Astrocyte (in vitro differentiated cells and primary cell): ENCODE measurements around the gene TTLL8. TPM values are rescaled to one million over a fixed set of nuclear protein-coding genes. Genes with fewer than 3 reads are reported as not detected.

Source experiments
- DNase-seq: peaks from one replicate; pipeline ENCODE4 v3.0.0-alpha.2; 2010; ENCODE audit warnings: low read depth
- FAIRE-seq: peaks from 2 replicates; lab custom pipeline; 2011; peaks lifted over from hg19 to GRCh38; lab: Jason Lieb, UNC
- H2AFZ ChIP-seq: 2 replicates; pipeline ENCODE4 v1.6.0; 2012; ENCODE audit warnings: low read depth, low read length, inconsistent platforms
- H3K27ac ChIP-seq: 2 replicates; pipeline ENCODE4 v1.5.1; 2011; ENCODE audit warnings: low read depth, low read length, inconsistent platforms
- H3K27me3 ChIP-seq: 2 replicates; pipeline ENCODE4 v1.6.0; 2011; ENCODE audit warnings: low read length, inconsistent platforms; ENCODE audit not compliant: insufficient read depth
- H3K36me3 ChIP-seq: 2 replicates; pipeline ENCODE4 v1.5.1; 2011; ENCODE audit warnings: low read length, inconsistent platforms; ENCODE audit not compliant: insufficient read depth
- H3K4me1 ChIP-seq: 2 replicates; pipeline ENCODE4 v1.5.1; 2011; ENCODE audit warnings: low read length, inconsistent platforms; ENCODE audit not compliant: insufficient read depth
- H3K4me2 ChIP-seq: 2 replicates; pipeline ENCODE4 v1.6.0; 2012; ENCODE audit warnings: low read length, inconsistent platforms
- H3K4me3 ChIP-seq: 2 replicates; pipeline ENCODE4 v1.5.1; 2011; ENCODE audit warnings: low read depth, mild to moderate bottlenecking, low read length, inconsistent platforms; ENCODE audit not compliant: insufficient read depth
- H3K79me2 ChIP-seq: 2 replicates; pipeline ENCODE4 v1.6.0; 2012; ENCODE audit warnings: mild to moderate bottlenecking, low read length, inconsistent platforms; ENCODE audit not compliant: insufficient read depth
- H3K9ac ChIP-seq: 2 replicates; pipeline ENCODE4 v1.6.0; 2012; ENCODE audit warnings: mild to moderate bottlenecking, low read length, inconsistent platforms
- H3K9me3 ChIP-seq: 2 replicates; pipeline ENCODE4 v1.5.1; 2012; ENCODE audit warnings: low read depth, mild to moderate bottlenecking, low read length, inconsistent platforms; ENCODE audit not compliant: insufficient read depth
- H4K20me1 ChIP-seq: 2 replicates; pipeline ENCODE4 v1.6.0; 2012; ENCODE audit warnings: low read length, inconsistent platforms; ENCODE audit not compliant: insufficient read depth
- H3K27ac Mint-ChIP-seq: one replicate; pipeline ENCODE4 v1.8.0; 2021; ENCODE audit warnings: mild to moderate bottlenecking, mixed read lengths; ENCODE audit not compliant: unreplicated experiment
- H3K27me3 Mint-ChIP-seq: one replicate; pipeline ENCODE4 v1.8.0; 2021; ENCODE audit warnings: low read depth, mixed read lengths; ENCODE audit not compliant: unreplicated experiment
- H3K36me3 Mint-ChIP-seq: one replicate; pipeline ENCODE4 v1.8.0; 2021; ENCODE audit warnings: low read depth, mixed read lengths; ENCODE audit not compliant: unreplicated experiment
- H3K4me1 Mint-ChIP-seq: one replicate; pipeline ENCODE4 v1.8.0; 2021; ENCODE audit warnings: low read depth, mixed read lengths; ENCODE audit not compliant: unreplicated experiment
- H3K4me3 Mint-ChIP-seq: one replicate; pipeline ENCODE4 v1.8.0; 2021; ENCODE audit warnings: mild to moderate bottlenecking, moderate library complexity, mixed read lengths; ENCODE audit not compliant: unreplicated experiment
- H3K9me3 Mint-ChIP-seq: one replicate; pipeline ENCODE4 v1.8.0; 2021; ENCODE audit warnings: mild to moderate bottlenecking, mixed read lengths; ENCODE audit not compliant: unreplicated experiment
- EZH2 ChIP-seq: IDR thresholded peaks from 2 replicates; pipeline ENCODE4 v1.6.1; 2012; ENCODE audit warnings: mild to moderate bottlenecking, low read length, inconsistent platforms; ENCODE audit not compliant: insufficient read depth
- total RNA-seq: library from RNA; stranded (reverse); gene quantifications from 2 replicates; pipeline ENCODE4 v1.2.1, GENCODE V29; 2021
- TF ChIP-seq, protein P1 (sequence below): IDR thresholded peaks from 2 replicates; pipeline ENCODE4 v1.5.1; 2011; ENCODE audit warnings: low read depth, mild to moderate bottlenecking, inconsistent platforms, low read length, moderate library complexity; ENCODE audit not compliant: insufficient read depth

Gene TTLL8
- total RNA-seq, 1 donor from 2014 or later = not detected

DNA sequence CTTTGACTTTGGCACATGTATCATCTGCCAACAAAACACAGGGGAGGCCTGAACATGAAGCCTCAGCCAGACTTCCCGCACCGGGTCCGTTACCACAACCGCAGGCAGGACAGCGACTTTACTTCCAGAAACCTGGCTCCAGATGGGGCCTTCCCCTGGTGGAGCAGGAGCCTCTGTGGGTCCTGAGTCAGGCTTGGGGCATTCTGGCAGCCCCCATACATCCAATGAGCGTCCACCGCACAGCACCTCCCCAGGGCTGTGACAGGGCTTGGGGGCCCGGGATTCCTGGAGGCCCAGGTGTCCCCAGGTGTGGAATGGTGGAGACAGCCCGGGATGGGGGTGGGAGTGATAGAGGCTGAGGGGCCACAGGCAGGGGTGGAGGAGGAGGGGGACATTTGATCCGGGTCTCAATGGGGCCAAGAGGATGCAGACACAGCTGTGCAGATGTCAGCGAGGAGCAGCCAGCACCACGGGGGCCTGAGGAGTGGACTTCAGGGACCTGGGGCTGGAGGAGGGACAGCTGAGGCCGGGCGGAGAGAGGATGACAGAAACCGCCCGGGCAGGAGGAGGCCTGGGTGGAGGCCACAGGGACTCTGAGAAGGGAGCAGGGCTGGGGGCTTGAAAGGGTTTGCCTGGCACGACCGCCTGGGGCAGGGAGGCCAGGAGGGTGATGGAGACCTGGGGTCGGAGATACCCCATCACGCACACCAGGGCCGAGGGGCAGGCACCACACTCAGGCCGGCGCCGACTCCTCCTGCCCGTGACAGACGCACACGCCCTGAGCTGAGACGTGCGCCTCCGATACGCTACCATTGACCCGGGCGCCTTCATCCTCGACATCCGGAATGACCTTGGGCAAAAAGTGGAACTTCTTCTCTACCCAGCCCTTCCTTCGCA, 8.6 kb downstream of the TTLL8 start:
- Mint-ChIP-seq H3K4me1 (no peaks in the 10 kb centered on the region), H3K36me3 (no peaks in the 10 kb centered on the region), H3K4me3 (no peak overlapping the region), H3K9me3 (peaks cover 9% of the 10 kb centered on the region), H3K27ac (no peak overlapping the region), H3K27me3 (peaks cover 13% of the 10 kb centered on the region)
- TF ChIP-seq EZH2 = no peak
- TF ChIP-seq, protein P1, sequence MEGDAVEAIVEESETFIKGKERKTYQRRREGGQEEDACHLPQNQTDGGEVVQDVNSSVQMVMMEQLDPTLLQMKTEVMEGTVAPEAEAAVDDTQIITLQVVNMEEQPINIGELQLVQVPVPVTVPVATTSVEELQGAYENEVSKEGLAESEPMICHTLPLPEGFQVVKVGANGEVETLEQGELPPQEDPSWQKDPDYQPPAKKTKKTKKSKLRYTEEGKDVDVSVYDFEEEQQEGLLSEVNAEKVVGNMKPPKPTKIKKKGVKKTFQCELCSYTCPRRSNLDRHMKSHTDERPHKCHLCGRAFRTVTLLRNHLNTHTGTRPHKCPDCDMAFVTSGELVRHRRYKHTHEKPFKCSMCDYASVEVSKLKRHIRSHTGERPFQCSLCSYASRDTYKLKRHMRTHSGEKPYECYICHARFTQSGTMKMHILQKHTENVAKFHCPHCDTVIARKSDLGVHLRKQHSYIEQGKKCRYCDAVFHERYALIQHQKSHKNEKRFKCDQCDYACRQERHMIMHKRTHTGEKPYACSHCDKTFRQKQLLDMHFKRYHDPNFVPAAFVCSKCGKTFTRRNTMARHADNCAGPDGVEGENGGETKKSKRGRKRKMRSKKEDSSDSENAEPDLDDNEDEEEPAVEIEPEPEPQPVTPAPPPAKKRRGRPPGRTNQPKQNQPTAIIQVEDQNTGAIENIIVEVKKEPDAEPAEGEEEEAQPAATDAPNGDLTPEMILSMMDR = no peak
- Histone ChIP-seq H2AFZ (no peak overlapping the region), H3K27ac (no peak overlapping the region), H3K4me1 (no peaks in the 10 kb centered on the region), H4K20me1 (no peaks in the 10 kb centered on the region), H3K36me3 (no peaks in the 10 kb centered on the region), H3K9me3 (peaks cover 14% of the 10 kb centered on the region), H3K4me3 (no peak overlapping the region), H3K4me2 (no peak overlapping the region), H3K27me3 (peaks cover 3% of the 10 kb centered on the region), H3K9ac (no peak overlapping the region), H3K79me2 (no peaks in the 10 kb centered on the region)
- DNase-seq (no peak), FAIRE-seq (no peak)

GRCh38 chr22:50048836-50049235, 9.3 kb downstream of the TTLL8 start:
- H3K27me3 ChIP-seq = peaks cover 3% of the 10 kb centered on the region
- Mint-ChIP-seq H3K9me3 (peaks cover 10% of the 10 kb centered on the region), H3K4me1 (no peaks in the 10 kb centered on the region), H3K27ac (no peak overlapping the region), H3K36me3 (no peaks in the 10 kb centered on the region), H3K4me3 (no peak overlapping the region), H3K27me3 (peaks cover 17% of the 10 kb centered on the region)
- FAIRE-seq = no peak
- no peaks in the 10 kb centered on the region for H3K79me2 ChIP-seq
- DNase-seq = no peak
- H3K36me3 ChIP-seq = no peaks in the 10 kb centered on the region
- TF ChIP-seq EZH2 = no peak
- TF ChIP-seq, protein P1 = no peak
- H3K9me3 ChIP-seq = peaks cover 9% of the 10 kb centered on the region
- H2AFZ ChIP-seq = no peak overlapping the region
- H3K4me2 ChIP-seq = no peak overlapping the region
- no peaks in the 10 kb centered on the region for H4K20me1 ChIP-seq
- no peaks in the 10 kb centered on the region for H3K4me1 ChIP-seq
- H3K27ac ChIP-seq = no peak overlapping the region
- no peak overlapping the region for H3K9ac ChIP-seq
- H3K4me3 ChIP-seq = no peak overlapping the region

DNA sequence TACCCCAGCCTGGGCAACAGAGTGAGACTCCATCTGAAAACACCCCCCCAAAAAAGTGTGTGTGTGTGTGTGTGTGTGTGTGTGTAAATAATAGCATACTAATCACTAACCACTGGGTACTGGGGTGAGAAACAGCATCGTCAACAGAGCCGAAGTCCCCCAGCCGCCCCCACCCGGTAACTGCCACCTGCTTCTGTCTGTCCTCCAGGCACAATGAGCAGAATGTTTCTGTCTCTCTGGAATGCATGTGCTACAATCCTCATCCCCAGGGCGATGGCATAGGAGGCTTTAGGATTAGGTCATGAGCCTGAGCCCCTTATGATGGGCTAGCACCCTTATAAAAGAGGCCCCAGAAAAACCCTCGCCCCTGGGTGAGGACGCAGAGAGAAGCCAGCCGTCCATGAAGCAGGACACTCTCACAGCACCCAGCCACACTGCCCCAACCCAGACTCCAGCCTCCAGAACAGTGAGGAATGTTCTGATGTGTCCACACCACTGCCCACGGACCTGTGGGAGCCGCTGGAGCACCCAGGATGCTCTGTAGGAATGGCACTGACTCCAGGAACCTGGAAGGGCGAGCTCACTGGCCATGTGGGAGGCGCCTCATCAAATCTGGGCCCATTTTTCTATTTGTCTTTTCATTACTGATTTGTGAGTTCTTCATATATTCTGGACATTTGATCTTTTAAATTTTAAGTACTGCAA, 9.9 kb downstream of the TTLL8 start:
- Histone ChIP-seq H3K4me2 (no peak overlapping the region), H2AFZ (no peak overlapping the region)
- no peak for FAIRE-seq

More for the DNA sequence above, 9.9 kb downstream of the TTLL8 start:
- Mint-ChIP-seq H3K4me1 (no peaks in the 10 kb centered on the region), H3K36me3 (no peaks in the 10 kb centered on the region), H3K27ac (no peak overlapping the region), H3K4me3 (no peak overlapping the region), H3K9me3 (peaks cover 11% of the 10 kb centered on the region), H3K27me3 (peaks cover 13% of the 10 kb centered on the region)
- Histone ChIP-seq H3K79me2 (no peaks in the 10 kb centered on the region), H3K4me1 (no peaks in the 10 kb centered on the region), H3K36me3 (no peaks in the 10 kb centered on the region), H3K27me3 (peaks cover 3% of the 10 kb centered on the region), H4K20me1 (no peaks in the 10 kb centered on the region), H3K4me3 (no peak overlapping the region), H3K9me3 (peaks cover 3% of the 10 kb centered on the region), H3K9ac (no peak overlapping the region), H3K27ac (no peak overlapping the region)
- TF ChIP-seq, protein P1 = no peak
- no peak for TF ChIP-seq EZH2
- no peak for DNase-seq
